ENCODE data around the gene TAGAP. TPM values are rescaled to one million over a fixed set of nuclear protein-coding genes. Genes with fewer than 3 reads are reported as not detected.
A peak's percentile ranks its signal among the peaks of the same experiment; 100 is the strongest.
"Not testable (repeated sequence)": the region's sequence is repeated elsewhere in the genome, so short reads cannot be mapped to it uniquely, and the experiment has no call there.

TAGAP gene
- total RNA-seq, 4 donors from 2014 or later: 2.7 to 9.8 (median 4.6) TPM

GRCh38 chr6:159039885-159040258 is 4.9 kb downstream of the TAGAP start:
- 75 to 83% methylated on average over 1 of the region's 1 CpG for WGBS, 2 donors
- Histone ChIP-seq H3K4me3 (no peak overlapping the region), H3K9me3 (no peaks in the 10 kb centered on the region), H3K27me3 (no peaks in the 10 kb centered on the region), H3K36me3 (peaks cover 0 to 14% (median 0%) of the 10 kb centered on the region in 3 donors), H3K4me1 (peaks cover 0 to 21% (median 4%) of the 10 kb centered on the region in 4 donors), H3K27ac (peak overlapping the region in 3 of 4 donors; percentile 10 to 43 (median 21))
- no peak for DNase-seq (ENCODE audit: low spot score in 2 of 2)
- TF ChIP-seq EP300 (IDR thresholded peaks at IDR 0.05) (no peak), POLR2A (IDR thresholded peaks at IDR 0.05) (no peak), CTCF (IDR thresholded peaks at IDR 0.05) (no peak)

- no peak for DNase-seq (ENCODE audit: low spot score in 2 of 2)
- TF ChIP-seq POLR2A (IDR thresholded peaks at IDR 0.05) (no peak), EP300 (IDR thresholded peaks at IDR 0.05) (peak in 1 of 2 donors; percentile 70), CTCF (IDR thresholded peaks at IDR 0.05) (no peak)
- WGBS, 2 donors: 62 to 67% methylated on average over 8 of the region's 8 CpGs
- Histone ChIP-seq H3K27me3 (no peaks in the 10 kb centered on the region), H3K36me3 (peaks cover 0 to 14% (median 0%) of the 10 kb centered on the region in 3 donors), H3K9me3 (no peaks in the 10 kb centered on the region), H3K4me1 (peaks cover 0 to 21% (median 4%) of the 10 kb centered on the region in 4 donors), H3K27ac (peak overlapping the region in 3 of 4 donors; percentile 21 to 61 (median 43)), H3K4me3 (no peak overlapping the region)
These were observed 5.6 kb downstream of the TAGAP start for GRCh38 chr6:159038914-159039884.

- peaks cover 0 to 14% (median 0%) of the 10 kb centered on the region in 3 donors for H3K36me3 ChIP-seq
- not testable (repeated sequence) for H3K9me3 ChIP-seq; DNase-seq (ENCODE audit: low spot score in 2 of 2); H3K4me3 ChIP-seq; H3K27me3 ChIP-seq
- 59 to 71% methylated on average over 12 of the region's 12 CpGs for WGBS, 2 donors
- H3K27ac ChIP-seq: peak overlapping the region in 2 of 4 donors; percentile 43 to 61
- H3K4me1 ChIP-seq: peaks cover 0 to 21% (median 3%) of the 10 kb centered on the region in 4 donors
These were observed 6.5 kb downstream of the TAGAP start for GRCh38 chr6:159038318-159038717.

DNA sequence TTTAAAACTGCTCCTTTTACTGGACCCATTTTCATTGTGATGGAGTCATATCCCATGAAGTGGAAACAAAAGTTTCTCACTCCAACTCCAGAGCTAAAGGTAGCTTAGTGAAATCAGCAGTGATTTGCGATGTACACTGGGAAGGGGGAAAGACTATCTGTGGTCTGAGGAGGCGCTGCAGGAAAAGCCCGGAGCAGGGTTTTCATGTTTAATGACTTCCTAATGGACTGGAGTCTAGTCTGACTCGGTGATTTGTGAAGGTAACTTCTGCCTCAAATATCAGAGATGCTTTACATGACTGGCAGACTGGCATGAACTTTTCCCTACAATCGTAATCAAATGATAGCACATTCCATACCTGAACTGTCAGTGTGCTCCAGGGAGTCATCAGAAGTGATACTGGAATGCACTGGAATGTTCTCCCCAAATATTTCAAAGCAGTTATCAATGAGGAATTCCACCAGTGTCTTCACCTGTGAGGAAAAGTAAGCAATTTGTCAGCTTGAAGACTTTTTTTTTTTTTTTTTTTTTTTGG is 7.0 kb downstream of the TAGAP start:
- Histone ChIP-seq H3K27me3 (no peaks in the 10 kb centered on the region), H3K4me1 (peaks cover 0 to 17% (median under 1%) of the 10 kb centered on the region in 4 donors), H3K36me3 (peaks cover 0 to 14% (median 0%) of the 10 kb centered on the region in 3 donors), H3K27ac (peak overlapping the region in 1 of 4 donors; percentile 61), H3K9me3 (no peaks in the 10 kb centered on the region), H3K4me3 (no peak overlapping the region)
- TF ChIP-seq EP300 (IDR thresholded peaks at IDR 0.05): no peak
- no peak for TF ChIP-seq POLR2A (IDR thresholded peaks at IDR 0.05)
- TF ChIP-seq CTCF (IDR thresholded peaks at IDR 0.05): no peak
- no peak for DNase-seq (ENCODE audit: low spot score in 2 of 2)
- WGBS, 2 donors: 54 to 68% methylated on average over 5 of the region's 5 CpGs

GRCh38 chr6:159036673-159037072 is 8.1 kb downstream of the TAGAP start:
- no peak for DNase-seq (ENCODE audit: low spot score in 2 of 2)
- peaks cover 0 to 14% (median 0%) of the 10 kb centered on the region in 3 donors for H3K36me3 ChIP-seq
- no peak overlapping the region for H3K27ac ChIP-seq
- H3K4me1 ChIP-seq: peaks cover 0 to 11% (median 0%) of the 10 kb centered on the region in 4 donors
- H3K27me3 ChIP-seq: no peaks in the 10 kb centered on the region
- 81 to 88% methylated on average over 14 of the region's 14 CpGs for WGBS, 2 donors
- no peak for TF ChIP-seq POLR2A (IDR thresholded peaks at IDR 0.05)
- no peak for TF ChIP-seq CTCF (IDR thresholded peaks at IDR 0.05)
- no peak for TF ChIP-seq EP300 (IDR thresholded peaks at IDR 0.05)
- no peaks in the 10 kb centered on the region for H3K9me3 ChIP-seq
- H3K4me3 ChIP-seq: no peak overlapping the region
